HepG2 (cell line): ENCODE measurements around the gene ZBTB45.

Experiments
- BRF2 ChIP-seq: sonication (generic); formaldehyde crosslinking; IDR thresholded peaks from 2 replicates; pipeline ENCODE4 v1.8.1; 2022; ENCODE audit warnings: mild to moderate bottlenecking, missing genetic modification reagents
- CCDC6 ChIP-seq: sonication (generic); formaldehyde crosslinking; IDR thresholded peaks from 2 replicates; pipeline ENCODE4 v1.8.1; 2022; ENCODE audit warnings: mild to moderate bottlenecking, missing genetic modification reagents, moderate library complexity
- CTCF ChIP-seq: sonication (generic); formaldehyde crosslinking; IDR thresholded peaks from 2 replicates; pipeline ENCODE4 v1.5.0; 2020; ENCODE audit warnings: mild to moderate bottlenecking, missing genetic modification reagents, moderate library complexity
- KDM5A ChIP-seq: fragments of 200-600 bp; sonication (generic); IDR thresholded peaks from 2 replicates; pipeline ENCODE4 v1.7.0; 2018; ENCODE audit warnings: antibody characterized with exemption, mild to moderate bottlenecking, low read length, borderline replicate concordance
- SPEN ChIP-seq: sonication (generic); formaldehyde crosslinking; IDR thresholded peaks from 2 replicates; pipeline ENCODE4 v1.5.1; 2020; ENCODE audit warnings: low read depth, mild to moderate bottlenecking, missing genetic modification reagents
- TAF1 ChIP-seq: sonication (generic); formaldehyde crosslinking; IDR thresholded peaks from 2 replicates; pipeline ENCODE4 v1.4.0; 2020; ENCODE audit warnings: missing genetic modification reagents
- TSC22D2 ChIP-seq: sonication (generic); formaldehyde crosslinking; IDR thresholded peaks from 2 replicates; pipeline ENCODE4 v1.5.1; 2020; ENCODE audit warnings: missing genetic modification reagents, mild to moderate bottlenecking, borderline replicate concordance
- ZNF724P ChIP-seq: sonication (generic); formaldehyde crosslinking; IDR thresholded peaks from 2 replicates; pipeline ENCODE4 v1.8.0; 2022; ENCODE audit warnings: missing genetic modification reagents, borderline replicate concordance

- TF ChIP-seq SPEN (CRISPR knock-in tag) (no peak), CTCF (CRISPR knock-in tag) (no peak), TAF1 (no peak), TSC22D2 (CRISPR knock-in tag) (no peak), KDM5A (no peak), BRF2 (CRISPR knock-in tag) (no peak), CCDC6 (CRISPR knock-in tag) (no peak), ZNF724P (CRISPR knock-in tag) (no peak)
Measured at GRCh38 chr19:58516246-58516836, 3.3 kb downstream of the ZBTB45 start.
